PFSK-1 (cell line): Measurements from ENCODE around the gene NAV3.

Experiments
- POLR2AphosphoS5 ChIP-seq: IDR thresholded peaks from 2 replicates; pipeline ENCODE4 v1.6.1; 2012; ENCODE audit warnings: low read depth, mild to moderate bottlenecking, control low read depth, low read length, moderate library complexity
- REST ChIP-seq, 2 experiments: IDR thresholded peaks; 2 replicates each; pipeline versions ENCODE4 v1.6.1 to v1.8.0; 2011 to 2012; ENCODE audit warnings: low read depth in 2 of 2, low read length in 2 of 2, control low read depth in 1 of 2, inconsistent platforms in 1 of 2, mild to moderate bottlenecking in 1 of 2, moderate library complexity in 1 of 2; ENCODE audit not compliant: insufficient read depth in 1 of 2
- TAF1 ChIP-seq: IDR thresholded peaks from 2 replicates; pipeline ENCODE4 v1.6.1; 2012; ENCODE audit warnings: low read length, control low read depth, borderline replicate concordance; ENCODE audit not compliant: insufficient read depth

- TF ChIP-seq TAF1 = no peak
- no peak for TF ChIP-seq POLR2AphosphoS5
- TF ChIP-seq REST (IDR thresholded peaks at IDR 0.05; ENCODE audit: insufficient read depth in 1 of 2, low read depth in 2 of 2, low read length in 2 of 2) = no peak
These were observed 3.9 kb downstream of the NAV3 start for GRCh38 chr12:77834618-77835017.
